ENCODE measurements around the gene UFD1.

UFD1 gene

DNA sequence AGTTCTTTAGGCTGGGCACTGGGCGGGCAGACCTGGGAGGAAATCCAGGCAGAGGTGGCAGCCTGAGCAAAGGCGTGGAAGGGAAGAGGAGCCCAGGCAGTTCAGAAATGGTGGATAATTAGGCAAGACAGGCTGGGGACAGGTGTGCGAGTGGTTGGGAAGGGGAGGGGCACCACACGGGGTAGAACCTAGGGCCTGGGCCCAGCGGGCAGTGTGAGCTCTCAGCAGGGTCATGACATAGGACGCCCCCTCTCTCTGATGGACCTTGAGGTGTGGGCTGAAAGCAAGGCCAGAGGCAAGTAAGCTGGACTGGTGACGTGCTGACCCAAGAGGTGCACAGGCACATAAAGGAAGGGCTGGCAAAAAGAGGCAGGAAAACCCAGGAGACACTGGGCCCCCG, 6.8 kb downstream of the UFD1 start:
- TF ChIP-seq, protein P1, sequence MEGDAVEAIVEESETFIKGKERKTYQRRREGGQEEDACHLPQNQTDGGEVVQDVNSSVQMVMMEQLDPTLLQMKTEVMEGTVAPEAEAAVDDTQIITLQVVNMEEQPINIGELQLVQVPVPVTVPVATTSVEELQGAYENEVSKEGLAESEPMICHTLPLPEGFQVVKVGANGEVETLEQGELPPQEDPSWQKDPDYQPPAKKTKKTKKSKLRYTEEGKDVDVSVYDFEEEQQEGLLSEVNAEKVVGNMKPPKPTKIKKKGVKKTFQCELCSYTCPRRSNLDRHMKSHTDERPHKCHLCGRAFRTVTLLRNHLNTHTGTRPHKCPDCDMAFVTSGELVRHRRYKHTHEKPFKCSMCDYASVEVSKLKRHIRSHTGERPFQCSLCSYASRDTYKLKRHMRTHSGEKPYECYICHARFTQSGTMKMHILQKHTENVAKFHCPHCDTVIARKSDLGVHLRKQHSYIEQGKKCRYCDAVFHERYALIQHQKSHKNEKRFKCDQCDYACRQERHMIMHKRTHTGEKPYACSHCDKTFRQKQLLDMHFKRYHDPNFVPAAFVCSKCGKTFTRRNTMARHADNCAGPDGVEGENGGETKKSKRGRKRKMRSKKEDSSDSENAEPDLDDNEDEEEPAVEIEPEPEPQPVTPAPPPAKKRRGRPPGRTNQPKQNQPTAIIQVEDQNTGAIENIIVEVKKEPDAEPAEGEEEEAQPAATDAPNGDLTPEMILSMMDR (IDR thresholded peaks at IDR 0.05), result no peak

DNA sequence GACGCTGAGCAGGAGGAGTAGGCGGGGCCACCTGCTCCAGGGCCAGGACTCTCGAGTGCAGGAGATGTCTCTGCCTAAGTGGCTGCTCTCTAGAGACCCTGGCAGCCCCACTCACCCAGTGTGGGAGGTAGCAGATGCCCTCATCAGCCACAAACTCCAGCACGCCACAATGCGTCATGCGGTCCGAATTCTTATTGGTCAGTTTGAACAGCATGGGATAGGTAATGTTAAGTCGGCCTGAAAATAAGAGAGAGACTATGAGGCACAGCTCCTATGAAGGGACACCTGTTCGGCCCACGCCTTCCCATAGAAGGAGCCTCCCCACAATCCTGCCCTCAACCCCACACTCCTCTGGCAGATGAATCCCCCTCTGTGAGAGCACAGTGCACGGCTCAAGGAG, 7.4 kb downstream of the UFD1 start:
- TF ChIP-seq, protein P1 (IDR thresholded peaks at IDR 0.05), result no peak

DNA sequence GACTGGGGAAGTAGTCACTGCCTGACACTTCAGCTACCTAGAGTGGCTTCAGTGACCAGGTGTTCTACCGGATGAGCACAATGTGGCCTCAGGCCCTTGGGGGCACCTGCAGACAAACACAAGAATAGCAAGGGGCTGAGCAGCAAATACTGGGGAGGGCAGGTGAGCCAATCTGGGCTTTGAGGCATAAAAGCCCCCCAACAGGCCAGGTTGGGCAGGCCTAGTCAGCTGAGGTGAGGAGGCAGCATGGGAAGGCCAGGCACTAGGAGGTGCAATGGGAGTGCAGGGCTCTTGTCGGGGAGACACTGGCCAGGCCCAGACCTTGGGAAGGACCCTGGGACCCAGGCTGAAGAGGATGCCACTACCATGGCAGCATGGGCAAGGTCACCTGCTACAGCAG, 9.0 kb downstream of the UFD1 start:
- TF ChIP-seq, protein P1 (IDR thresholded peaks at IDR 0.05), result no peak

DNA sequence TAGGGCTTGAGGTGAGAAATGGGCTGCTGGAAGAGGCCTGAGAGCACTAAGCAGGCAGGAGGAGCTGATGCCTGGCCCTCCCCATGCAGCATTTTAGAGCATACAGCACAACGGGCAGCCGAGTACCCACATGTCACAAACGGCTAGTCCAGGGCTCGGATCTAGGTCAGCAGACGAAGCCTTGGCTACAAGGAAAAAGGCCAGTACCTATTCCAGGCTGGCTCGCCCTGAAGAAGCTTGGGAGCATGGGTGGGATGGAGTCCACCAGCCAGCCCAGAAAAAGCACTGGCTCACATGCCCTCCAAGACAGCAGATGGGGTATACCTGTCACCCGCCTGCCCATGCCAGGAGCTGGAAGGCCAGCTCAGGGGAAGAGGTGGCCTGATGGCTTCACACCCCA, 9.6 kb downstream of the UFD1 start:
- TF ChIP-seq, protein P1 (IDR thresholded peaks at IDR 0.05), result no peak

DNA sequence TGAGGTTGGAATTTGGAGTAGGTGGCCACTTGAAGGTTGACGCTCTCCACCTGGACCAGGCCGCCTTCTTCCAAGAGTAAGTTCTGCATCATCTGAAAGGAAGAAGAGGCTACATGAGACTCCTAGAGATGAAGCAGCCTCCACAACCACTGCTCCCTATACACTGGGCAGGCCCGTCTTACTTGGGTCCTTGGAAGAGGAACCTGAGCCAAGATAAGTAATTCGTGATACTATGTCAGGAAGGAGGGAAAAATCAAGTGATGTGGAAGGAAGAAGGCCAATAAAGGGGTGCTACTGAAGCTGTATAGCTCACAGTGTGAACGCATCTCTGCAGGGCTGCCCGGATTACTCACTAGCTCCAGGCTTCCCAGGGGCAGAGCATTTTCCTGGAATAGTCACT, 11.1 kb downstream of the UFD1 start:
- TF ChIP-seq, protein P1 (IDR thresholded peaks at IDR 0.05), result no peak

DNA sequence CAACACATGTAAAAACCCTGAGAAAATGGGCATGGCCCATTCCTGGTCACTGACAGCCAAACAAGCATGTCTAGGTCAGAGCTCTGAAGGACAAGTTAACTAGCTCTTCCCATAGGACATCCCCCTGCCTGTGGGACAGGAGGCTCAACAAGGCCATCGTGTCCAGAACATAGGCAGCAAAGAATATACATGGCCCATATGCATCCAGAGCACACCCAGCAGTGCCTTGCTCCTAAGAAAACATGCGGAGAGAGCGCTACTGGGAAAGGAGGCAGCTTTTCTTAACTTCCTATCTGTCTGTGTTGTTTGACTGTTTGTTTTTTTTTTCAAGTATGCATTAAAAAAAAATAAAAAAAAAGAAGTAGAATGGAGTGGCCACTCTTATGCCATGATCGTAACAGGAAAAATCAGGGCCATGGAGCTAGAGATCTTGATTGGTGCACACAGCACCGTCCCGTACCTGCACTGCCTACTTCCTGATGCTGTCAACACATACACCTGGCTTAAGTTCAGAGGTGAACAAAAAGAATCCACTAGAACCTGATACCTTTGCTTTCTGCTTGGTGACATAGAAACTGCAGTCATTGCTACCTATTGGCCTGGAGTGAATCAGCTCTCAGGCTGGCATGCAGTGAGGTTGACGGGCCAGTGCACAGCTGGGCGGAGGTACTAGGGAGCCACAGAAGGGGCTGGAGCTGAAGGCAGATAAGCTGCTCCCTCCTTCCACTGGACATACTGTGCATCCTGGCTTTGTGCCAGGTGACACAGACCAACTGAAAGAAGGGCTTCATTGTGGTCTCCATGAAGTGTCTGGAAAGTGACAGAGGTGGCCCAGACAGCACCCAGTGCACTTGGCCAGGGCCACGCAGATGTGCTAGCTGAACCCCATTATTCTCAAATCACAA, 11.9 kb downstream of the UFD1 start:
- TF ChIP-seq, protein P1 (IDR thresholded peaks at IDR 0.05), result no peak

DNA sequence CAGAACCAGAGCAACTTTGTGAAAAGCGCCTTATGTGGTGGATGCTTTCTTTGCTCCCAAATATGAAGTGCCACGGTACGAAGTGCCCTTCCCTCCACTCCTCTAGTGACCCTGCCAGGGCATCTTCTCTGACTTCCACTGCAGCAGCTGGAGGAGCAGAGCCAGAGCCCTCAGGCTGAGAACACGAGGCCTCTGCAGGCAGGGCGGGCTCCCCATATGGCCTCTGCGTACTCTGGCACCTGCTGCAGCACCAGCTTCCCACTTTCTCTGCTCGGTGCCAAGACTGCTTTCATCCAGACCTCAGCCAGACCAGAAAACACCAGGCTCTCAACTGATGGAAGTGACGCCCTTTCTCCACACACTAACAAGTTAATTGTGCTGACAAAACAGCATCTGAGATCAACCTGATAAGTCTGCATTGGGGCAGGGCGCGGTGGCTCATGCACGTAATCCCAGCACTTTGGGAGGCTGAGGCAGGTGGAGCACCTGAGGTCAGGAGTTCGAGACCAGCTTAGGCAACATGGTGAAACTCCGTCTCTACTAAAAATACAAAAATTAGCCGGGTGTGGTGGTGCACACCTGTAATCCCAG, 12.8 kb downstream of the UFD1 start:
- TF ChIP-seq, protein P1 (IDR thresholded peaks at IDR 0.05), result no peak

All from LNCAP (cell line).